Activated effector memory CD4-positive, alpha-beta T cell treated with anti-CD3 and anti-CD28 coated beads, Interleukin-2, amount 50 U/mL, for 16 hours (primary cell): ENCODE data around the gene RPS6KA2.

ENCODE experiments used
- DNase-seq: peaks from one replicate; pipeline ENCODE4 v3.0.0-alpha.2; 2020

The RPS6KA2 gene

GRCh38 chr6:166461821-166462460 is 165.1 kb downstream of the RPS6KA2 start:
- no peak for DNase-seq

GRCh38 chr6:166460473-166461437 is 166.3 kb downstream of the RPS6KA2 start:
- no peak for DNase-seq

GRCh38 chr6:166459906-166460305 is 167.1 kb downstream of the RPS6KA2 start:
- DNase-seq = no peak

- no peak for DNase-seq
These were observed 167.8 kb downstream of the RPS6KA2 start for GRCh38 chr6:166459272-166459671.

GRCh38 chr6:166456395-166457156 is 170.5 kb downstream of the RPS6KA2 start:
- DNase-seq = no peak

GRCh38 chr6:166454692-166455515 is 172.1 kb downstream of the RPS6KA2 start:
- no peak for DNase-seq

GRCh38 chr6:166453651-166454050 is 173.4 kb downstream of the RPS6KA2 start:
- no peak for DNase-seq

- no peak for DNase-seq
These were observed 176.7 kb downstream of the RPS6KA2 start for GRCh38 chr6:166450167-166450873.

GRCh38 chr6:166449641-166450040 is 177.4 kb downstream of the RPS6KA2 start:
- DNase-seq = no peak

- no peak for DNase-seq
These were observed 178.0 kb downstream of the RPS6KA2 start for GRCh38 chr6:166449036-166449435.

- DNase-seq = no peak
These were observed 178.6 kb downstream of the RPS6KA2 start for GRCh38 chr6:166448432-166448831.

- DNase-seq = no peak
These were observed 180.4 kb downstream of the RPS6KA2 start for GRCh38 chr6:166446567-166447065.

GRCh38 chr6:166446146-166446545 is 180.9 kb downstream of the RPS6KA2 start:
- DNase-seq = no peak

GRCh38 chr6:166444446-166444845 is 182.6 kb downstream of the RPS6KA2 start:
- DNase-seq = no peak

GRCh38 chr6:166443166-166443565 is 183.9 kb downstream of the RPS6KA2 start:
- DNase-seq = no peak

GRCh38 chr6:166442131-166442685 is 184.8 kb downstream of the RPS6KA2 start:
- DNase-seq = no peak

GRCh38 chr6:166441325-166442078 is 185.5 kb downstream of the RPS6KA2 start:
- peak; percentile 50 for DNase-seq

GRCh38 chr6:166440729-166441128 is 186.3 kb downstream of the RPS6KA2 start:
- peak; percentile 10 for DNase-seq

- DNase-seq = peak; percentile 55
These were observed 186.9 kb downstream of the RPS6KA2 start for GRCh38 chr6:166440106-166440505.

- peak; percentile 53 for DNase-seq
These were observed 187.5 kb downstream of the RPS6KA2 start for GRCh38 chr6:166439366-166440091.
